NCI-H1694 (cell line): ENCODE measurements around the gene HCN4.
"Not testable (repeated sequence)": the region's sequence is repeated elsewhere in the genome, so short reads cannot be mapped to it uniquely, and the experiment has no call there.

Experiments used
- DNase-seq: peaks from one replicate; lab custom pipeline; 2025; lab: John Stamatoyannopoulos, UW

Gene HCN4

DNA sequence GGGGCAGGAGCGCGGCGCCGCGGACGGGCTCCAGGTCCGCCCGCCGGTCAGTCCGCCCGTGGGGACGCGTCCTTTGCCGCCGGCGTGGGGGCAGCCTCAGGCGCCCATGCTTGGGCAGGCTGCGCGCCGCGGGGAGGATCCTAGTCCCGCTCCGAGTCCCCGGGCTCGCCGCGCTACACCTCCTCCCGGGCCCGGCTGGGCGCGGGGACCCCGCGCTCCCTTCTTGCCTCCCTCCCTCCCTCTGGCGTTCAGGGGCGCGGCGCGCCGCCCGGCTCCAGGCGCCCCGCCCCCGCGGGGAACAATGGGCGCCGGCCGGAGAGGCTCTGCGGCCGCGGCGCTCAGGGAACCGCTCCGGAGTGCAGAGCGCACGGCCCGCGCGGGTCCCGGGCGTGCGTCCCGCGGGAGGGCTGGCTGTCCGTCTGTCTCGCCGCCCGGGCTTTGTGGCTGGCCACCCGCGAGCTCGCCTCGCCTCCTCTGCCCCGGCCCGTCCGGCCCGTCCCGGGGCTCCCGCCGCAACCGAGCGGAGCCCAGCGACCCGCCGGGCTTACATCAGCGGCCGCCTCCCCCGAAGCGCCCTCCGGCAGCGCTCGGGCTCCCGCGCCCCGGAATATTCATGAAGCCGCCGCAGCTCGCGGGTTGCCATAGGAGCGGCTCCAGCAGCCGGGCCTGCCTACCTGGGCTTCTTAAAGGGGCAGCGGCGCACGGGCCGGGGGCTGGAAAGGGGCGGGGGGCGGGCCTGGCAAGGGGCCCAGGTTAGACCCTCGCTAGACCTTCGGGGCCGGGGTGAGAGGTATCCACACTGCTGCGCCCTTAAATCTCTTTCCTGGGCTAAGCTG, at the start of gene HCN4:
HCN4 (minus strand) TSS at position 658 of the 836 bp plus-strand sequence. CDS start 688 bp downstream, outside the sequence.
- no peak for DNase-seq

DNA sequence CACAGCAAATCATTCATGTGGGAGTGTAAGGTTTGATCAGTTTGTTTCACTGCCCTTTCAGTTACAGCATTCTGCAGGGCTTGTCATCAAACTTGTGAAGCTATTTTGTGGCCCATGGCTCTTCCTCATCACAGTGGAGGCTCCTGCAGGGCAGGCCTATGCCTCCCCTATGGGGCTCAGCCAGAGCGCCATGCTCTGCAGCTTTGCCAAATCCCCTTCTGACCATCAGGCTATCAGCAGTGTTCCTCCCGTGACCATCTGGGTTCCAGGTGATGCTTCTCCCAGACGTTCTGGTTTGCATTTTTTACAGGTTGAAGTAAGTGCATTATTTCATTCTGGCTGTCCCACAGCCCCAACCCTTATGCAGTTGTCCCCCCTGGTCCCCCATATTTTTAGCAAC, 46.1 kb upstream of the HCN4 start:
- DNase-seq: no peak

DNA sequence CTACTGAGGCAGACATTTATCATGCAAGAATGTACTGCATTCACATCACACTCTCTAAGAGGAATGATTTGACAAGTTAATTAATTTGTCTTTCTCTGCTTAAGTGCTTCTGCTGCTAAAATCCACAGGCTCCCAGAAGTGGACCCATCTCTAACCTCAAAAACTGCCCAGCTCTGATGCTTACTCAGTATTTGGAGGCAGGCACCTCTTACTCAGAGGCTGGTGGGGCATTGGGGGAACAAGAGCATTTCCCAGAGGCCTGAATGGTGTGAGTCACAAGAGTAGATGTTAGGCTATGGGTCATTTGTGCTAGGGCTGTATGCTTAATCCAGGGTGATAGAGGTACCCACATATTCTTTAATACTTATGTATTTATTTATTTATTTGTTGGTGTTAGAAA, 34.4 kb upstream of the HCN4 start:
- no peak for DNase-seq

DNA sequence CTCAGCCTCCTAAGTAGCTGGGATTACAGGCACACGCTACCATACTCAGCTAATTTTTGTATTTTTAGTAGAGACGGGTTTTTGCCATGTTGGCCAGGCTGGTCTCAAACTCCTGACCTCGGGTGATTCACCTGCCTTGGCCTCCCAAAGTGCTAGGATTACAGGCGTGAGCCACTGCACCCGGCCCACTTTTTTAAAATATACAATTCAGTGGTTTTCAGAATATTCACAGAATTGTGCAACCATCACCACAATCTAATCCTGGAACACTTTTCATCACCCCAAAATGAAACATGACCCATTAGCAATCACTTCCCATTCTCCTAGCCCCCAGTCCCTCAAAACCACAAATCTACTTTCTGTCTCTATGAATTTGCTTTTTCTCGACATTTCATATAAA, 31.5 kb upstream of the HCN4 start:
- DNase-seq: not testable (repeated sequence)

DNA sequence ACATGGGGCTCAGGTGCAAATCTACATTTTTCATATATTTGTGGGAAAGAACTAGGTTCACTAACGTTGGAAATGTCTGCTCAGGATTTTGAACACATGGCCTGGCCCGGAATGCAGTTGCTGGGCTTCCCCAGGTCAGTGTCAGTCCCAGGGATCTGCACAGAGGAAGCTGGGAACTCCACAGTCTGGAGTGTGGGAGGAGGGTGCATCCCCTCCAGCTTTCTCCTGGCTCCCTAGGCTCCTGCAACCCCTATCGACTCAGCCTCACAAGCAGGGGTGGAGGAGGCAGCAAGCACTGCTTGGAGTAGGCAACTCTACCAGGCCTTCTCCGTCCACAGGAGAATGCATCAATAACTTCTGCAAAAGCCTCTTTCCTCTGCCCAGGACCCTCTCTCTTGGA, 30.1 kb upstream of the HCN4 start:
- no peak for DNase-seq

DNA sequence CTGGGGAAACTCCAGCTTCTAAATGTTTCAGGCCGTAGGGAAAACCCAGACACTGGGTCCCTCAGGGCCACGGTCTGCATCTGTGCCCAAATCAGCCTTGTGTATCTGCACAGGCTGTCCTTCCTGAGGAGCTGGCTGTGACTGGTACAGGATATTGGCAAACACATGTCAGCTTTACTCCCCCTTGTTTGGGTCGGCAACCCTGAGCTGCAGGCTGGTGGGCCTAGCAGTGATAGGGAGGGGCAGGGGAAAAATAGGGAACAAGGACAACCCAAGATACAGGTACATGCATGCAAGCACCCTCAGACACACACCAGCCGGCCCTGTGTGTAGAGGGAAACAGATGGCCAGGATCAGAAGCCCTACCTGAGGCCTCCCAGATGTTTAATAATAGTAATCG, 28.7 kb upstream of the HCN4 start:
- peak; percentile 21 for DNase-seq

DNA sequence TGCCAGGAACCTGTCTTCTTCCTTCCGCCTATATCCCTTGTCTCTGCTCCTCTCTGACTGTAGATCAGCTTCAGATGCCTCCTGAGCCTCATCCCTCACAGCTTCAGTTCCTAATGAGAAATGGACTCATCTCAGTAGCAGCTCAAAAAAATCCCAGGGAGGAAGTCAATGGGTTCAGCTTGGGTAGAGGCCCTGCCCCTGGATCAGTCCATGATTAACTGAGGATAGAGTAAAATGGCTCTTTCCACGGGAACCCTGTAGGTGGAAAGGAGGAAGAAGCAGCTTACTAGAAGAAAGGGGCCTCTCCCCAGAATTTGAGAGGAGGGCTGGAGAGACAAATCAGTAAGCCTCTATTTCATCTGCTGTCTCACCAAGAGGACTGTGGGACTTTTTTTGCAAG, 26.9 kb upstream of the HCN4 start:
- no peak for DNase-seq

DNA sequence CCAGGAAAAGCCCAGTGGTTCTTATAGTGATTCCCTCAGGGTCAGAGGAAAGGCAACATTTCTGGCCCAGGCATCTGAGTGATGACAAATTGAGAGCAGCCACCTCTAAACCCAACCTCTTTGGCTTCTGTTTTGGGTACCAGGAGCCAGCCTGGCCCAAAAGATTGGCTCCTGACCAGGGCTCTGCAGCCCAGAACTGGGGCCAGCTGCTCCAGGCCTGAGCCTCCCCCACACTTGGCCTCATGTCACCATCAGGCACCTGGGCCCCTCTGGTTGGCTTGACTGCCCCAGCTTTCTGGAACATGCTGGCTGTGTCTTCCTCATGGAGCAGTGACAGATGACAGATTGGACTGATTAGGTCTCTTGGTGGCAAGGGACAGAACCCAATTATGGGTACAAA, 26.0 kb upstream of the HCN4 start:
- peak; percentile 43 for DNase-seq

DNA sequence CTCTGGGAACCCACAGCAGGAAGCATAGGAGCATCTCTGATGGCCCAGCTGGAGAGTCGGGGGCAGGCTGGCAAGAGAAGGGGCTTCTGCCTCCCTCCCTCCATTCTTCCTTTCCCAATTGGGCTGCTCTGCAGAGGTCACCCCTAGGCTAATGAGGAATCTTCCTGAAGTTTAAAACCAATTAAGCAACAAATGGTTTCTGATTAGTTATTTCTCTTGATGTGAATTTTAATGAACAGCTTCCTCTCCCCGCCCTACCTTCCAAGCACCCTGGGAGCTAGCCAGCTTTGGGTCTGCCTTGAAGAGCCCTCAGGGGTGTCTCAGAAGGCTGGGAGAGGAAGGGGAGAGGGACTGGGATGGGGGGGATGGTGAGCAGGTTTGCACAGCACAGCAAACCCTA, 24.6 kb upstream of the HCN4 start:
- DNase-seq: no peak

DNA sequence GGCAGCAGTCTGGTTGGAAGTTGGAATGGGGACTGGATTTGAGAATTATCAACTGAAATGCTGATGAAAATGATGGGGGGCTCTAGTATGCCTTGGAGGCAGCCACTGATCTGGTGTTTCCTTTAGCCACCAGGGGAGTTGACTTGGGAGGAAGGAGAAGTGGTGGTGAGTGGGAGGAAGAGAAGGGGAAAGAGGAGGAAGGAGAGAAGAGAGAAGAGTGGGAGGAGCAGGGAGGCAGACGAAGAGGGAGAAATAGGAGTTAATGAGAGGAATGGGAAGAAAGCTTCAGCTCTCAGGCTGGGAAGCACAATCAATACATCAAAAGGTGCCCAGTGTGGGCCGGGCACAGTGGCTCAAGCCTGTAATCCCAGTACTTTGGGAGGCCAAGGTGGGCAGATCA, 23.3 kb upstream of the HCN4 start:
- DNase-seq: no peak

DNA sequence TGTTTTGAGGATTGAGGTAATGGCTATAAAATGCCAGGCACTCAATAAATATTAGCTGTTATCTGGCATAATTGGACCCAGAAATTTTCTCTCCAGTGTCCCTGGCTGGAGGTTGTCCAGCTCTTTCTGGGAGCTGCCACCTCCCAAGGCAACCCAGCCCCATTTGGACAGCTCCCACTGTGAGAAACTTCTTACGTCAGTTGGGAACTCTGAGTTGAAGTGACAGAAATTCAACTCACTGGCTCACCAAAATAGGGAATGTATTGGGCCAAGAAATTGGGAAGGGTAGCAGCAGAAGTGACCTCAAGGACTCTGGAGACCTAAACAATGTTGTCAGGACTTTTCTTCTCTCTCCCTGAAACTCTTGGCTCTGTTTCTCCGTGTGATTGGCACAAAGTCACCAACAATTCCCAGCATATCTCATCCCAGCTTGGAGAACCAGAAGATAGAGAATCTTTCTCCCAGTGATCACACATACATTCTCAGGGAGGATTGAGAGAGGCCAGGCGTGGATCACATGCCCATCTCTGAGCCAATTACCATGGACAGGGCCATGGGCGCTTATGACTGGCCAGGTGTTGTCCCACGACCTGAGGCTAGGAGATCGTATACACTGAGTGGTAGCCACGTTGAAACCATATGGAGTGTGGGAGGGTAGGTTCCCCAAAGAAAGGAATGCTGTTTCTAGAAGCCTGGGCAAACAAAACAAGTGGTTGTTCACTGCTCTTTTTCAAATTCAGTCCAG, 22.5 kb upstream of the HCN4 start:
- no peak for DNase-seq

DNA sequence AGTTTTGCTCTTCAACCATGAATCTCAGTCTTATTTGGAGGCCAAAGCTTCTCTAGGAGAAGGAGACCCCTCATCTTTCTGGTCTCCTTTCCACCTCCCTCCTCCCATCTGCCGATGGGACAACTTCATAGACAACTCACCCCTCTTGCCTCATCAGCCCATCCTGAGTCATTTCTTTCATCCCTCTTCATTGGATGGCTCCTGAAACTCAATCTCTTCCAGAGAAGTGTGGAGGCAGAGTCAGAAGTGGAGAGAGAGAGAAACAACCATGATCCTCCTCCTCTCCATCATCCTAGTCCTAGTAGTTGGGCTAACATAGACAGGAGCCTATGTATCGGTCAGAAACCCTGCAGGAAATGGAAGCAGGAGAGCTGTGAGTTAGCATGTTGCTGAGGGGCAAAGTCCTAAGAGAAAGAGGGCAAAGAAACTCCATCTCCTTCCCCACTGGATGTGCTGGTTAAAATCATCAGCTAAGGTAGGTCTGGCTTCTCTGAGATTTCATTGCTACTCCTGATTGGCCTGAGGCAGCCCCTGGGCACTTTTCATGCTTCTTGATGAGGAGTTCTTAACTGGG, 21.3 kb upstream of the HCN4 start:
- no peak for DNase-seq

DNA sequence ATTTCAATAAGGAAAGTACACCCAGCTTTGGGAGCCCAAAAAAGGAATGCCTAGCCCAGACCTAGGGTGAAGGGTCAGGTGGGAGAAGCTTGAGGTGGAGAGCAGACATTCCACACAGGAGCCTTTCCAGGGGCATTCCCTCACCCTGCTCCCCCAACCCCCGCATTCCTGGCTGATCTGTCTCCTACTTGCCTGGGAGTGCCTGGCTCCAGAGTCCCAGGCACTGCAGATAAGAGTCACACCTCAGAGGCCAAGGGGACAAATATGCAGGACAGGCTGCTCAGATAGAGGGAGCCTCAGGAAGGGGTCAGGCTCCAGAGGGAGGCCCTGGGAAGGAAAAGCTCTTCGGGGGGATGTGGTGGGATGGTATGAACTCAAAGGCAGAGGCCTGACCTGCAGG, 20.8 kb upstream of the HCN4 start:
- DNase-seq: no peak

DNA sequence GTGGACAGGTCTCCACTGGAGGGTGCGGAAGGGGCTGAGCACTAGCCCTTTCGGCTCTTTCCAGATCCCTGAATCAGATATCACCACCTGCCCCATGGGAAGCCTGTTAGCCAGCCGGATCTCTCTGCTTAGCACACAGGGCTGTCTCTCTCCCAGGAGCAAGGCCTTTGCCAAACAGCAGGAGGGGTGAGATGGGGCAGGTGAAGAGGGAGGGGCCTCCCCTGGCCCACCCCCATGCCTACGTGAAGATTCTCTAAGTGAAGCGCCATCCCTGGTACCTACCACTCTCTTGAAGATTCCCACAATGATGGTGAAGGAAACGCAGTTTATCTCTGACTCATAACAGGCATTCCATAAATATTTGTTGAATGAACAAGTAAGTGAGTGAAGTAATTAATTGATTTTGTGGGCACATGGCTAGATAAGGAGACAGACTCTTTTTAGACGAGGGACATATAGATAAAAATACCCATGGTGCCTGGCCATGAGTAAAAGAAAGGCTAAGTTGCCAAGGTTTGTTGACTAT, 19.6 kb upstream of the HCN4 start:
- DNase-seq: no peak

DNA sequence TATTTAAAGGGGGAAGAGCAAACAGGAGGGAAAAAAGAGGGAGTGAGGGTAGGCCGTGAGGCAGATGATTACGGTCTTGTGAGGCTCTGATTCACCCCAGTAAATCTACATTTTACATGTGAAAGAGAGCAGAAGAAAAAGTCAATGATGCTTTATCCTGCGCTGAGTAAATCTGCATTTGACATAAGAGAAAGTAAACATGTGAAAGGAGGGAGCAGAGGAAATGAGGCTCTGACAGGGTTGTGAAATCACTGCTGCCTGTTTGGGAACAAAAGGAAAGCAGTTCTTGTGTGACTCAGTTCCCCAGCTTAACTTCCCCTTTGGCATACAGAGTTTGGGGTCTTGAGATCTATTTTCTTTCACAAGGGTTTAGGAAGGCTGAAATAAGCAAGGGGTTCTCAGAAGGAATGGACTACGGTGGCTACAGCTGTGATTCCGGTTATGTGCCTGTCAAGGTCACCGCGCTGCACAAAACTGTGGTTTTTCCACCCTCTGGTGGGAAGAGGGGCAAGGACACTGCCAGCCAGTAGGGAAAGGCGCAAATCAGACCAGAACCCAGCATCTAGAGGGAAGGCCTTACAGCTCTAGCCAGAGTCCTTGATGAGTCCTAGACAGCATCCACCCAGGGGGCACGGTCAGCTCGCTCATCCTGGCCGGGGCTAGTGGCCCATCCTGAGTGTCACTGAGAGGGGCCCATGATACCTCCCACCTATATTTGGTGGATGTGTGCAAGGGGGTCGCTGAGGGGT, 18.9 kb upstream of the HCN4 start:
- no peak for DNase-seq

DNA sequence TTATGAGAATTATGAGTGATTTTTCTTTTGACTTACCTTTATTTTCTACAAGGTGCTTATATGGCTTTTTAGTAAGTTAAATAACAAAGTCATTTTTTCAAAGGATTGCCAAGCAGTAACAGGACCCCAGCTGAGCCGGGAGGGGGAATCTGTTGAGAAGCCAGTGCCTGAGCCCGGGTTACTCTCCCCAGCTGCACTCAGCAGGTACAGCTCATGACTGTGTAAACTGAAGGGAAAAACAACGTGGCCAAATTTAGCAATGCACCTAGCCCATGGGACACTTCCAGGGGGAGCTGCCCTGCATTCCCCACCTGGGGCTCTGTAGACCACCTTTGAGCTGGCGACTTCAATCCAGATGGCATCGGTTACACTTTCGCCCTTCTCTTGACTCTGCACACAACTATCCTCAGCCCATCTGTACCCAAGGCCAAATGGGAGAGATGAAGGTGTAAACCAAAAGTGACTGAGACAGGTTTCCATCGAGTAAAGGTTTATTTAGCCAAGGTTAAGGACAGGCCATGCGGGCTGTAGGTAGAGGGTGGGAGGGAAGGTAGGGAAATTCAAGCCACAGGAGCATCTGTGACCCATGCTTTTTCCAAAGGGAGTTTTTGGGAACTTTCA, 18.2 kb upstream of the HCN4 start:
- DNase-seq: no peak

DNA sequence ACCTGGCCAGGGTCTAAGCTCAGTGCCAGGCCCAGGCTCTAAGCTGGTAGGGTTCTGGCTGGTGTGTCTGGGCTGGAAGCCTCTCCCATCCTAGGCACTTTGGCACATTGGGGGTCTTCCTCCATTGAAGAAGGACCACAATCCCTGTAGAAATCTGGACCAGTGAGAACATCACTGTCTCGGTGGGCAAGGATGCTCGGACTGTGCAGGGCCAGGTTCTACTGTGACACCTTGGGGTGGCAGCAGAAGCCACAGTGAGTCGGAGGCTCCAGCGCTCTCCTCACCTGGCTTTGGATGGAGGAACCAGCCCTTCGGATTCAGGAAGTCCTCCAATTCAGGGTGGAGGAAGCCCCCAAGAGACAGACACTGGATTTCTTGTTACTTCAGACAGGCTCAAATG, 17.5 kb upstream of the HCN4 start:
- DNase-seq: no peak

DNA sequence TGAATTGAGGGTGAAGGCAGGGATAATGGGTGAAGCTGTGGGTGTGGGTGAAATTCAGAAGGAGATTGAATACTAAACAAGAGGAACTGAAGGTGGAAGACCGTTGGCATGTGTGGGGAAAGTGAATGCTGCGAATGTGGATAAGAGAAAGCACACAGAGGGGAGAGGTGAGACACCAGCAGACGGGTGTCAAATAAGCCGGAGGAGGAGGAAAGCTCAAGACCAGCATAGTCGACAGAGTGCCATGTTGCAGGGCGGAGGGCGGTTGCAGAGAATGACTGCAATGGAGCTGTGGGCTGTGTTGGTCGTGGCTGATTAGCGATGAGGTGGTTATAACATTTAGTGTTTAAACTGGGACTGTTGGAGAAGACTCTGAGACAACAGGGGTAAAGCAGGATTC, 16.4 kb upstream of the HCN4 start:
- no peak for DNase-seq

DNA sequence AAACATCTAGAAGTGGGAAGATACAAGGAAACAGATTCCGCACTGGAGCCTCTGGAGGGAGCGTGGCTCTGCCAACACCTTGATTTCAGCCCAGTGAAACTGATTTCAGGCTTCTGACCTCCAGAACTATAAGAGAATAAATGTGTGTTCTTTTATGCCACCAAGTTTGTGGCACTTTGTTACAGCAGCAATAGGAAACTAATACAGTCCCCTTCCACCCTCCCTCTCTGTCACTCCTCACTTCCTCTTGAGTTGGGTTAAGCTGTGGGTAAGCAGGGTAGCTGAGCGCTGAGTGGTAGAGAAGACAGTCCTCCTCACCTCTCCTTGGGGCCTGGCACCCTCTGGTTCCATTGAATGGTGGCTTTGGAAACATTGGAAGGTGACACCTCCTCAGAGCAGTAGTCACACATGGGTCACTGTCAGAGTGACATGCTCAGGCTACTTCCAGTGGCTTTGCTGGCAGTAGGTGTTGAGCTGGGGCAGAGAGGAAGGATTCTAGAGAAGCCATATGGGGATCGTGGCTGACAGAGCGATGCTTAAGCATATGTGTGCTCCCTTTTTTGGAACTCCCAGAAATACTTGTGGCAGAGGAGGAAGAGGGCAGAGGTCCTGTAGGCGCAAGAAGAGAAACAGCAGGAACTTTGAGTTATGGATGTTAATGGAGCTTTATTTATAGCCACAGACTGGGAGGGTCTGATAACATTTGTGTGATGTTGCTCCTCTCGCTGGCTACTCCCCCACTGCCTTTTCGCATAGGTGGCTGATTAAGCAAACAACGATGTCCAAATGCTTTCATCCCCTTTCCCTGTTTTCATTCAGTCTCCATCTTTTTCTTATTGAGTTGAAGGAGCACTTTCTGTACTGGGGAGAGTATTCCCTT, 14.8 kb upstream of the HCN4 start:
- DNase-seq: no peak

DNA sequence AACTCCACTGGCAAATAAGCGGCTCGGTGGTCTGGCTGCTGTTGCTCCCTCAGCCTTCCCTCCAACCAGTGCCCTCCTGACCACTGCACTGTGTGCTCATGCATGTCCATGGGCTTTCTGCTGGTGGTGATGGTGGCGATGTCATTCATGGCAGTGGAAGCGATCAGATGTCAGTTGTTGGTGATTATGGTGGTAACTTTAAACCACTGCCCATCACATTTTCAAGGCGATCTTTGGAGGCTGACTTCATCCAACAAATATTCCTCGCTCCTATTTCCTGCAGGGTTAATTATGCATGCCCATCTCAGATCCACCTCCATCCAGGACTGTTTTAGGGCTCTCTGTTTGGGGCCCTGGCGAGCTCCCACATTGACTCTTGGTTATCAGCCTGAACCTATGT, 13.4 kb upstream of the HCN4 start:
- no peak for DNase-seq

DNA sequence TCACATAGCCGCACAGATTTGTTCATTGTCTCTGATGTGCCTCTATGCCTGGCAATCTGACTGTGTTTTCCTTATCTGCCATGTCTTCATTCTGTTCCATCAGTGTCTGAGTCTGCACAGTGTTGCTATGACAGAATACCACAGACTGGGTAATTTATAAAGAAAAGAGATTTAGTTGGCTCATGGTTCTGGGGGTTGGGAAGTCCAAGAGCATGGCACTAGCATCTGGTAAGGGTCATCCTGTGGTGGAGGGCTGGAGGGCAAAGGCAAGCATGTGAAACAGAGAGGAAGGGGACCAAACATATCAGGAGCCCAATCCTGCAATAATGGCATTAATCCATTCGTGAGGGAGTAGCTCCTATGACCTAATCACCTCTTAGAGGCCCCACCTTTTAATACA, 11.9 kb upstream of the HCN4 start:
- no peak for DNase-seq
